GM19372 (cell line): Measurements from ENCODE around the gene ANO9.

ENCODE experiments used
- ATAC-seq: cut with Tn5 transposase; IDR thresholded peaks from one replicate; pipeline ENCODE4 v1.9.1; 2021; ENCODE audit warnings: mild to moderate bottlenecking, low read depth, moderate library complexity; ENCODE audit not compliant: unreplicated experiment

The ANO9 gene, protein sequence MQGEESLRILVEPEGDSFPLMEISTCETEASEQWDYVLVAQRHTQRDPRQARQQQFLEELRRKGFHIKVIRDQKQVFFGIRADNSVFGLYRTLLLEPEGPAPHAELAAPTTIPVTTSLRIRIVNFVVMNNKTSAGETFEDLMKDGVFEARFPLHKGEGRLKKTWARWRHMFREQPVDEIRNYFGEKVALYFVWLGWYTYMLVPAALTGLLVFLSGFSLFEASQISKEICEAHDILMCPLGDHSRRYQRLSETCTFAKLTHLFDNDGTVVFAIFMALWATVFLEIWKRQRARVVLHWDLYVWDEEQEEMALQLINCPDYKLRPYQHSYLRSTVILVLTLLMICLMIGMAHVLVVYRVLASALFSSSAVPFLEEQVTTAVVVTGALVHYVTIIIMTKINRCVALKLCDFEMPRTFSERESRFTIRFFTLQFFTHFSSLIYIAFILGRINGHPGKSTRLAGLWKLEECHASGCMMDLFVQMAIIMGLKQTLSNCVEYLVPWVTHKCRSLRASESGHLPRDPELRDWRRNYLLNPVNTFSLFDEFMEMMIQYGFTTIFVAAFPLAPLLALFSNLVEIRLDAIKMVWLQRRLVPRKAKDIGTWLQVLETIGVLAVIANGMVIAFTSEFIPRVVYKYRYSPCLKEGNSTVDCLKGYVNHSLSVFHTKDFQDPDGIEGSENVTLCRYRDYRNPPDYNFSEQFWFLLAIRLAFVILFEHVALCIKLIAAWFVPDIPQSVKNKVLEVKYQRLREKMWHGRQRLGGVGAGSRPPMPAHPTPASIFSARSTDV

GRCh38 chr11:441418-442274 lies at the start of gene ANO9:
Gene ANO9, minus strand, starts transcription at chr11:442011. Its CDS starts 85 bp downstream, at chr11:441926.
- peak; percentile 68 for ATAC-seq

DNA sequence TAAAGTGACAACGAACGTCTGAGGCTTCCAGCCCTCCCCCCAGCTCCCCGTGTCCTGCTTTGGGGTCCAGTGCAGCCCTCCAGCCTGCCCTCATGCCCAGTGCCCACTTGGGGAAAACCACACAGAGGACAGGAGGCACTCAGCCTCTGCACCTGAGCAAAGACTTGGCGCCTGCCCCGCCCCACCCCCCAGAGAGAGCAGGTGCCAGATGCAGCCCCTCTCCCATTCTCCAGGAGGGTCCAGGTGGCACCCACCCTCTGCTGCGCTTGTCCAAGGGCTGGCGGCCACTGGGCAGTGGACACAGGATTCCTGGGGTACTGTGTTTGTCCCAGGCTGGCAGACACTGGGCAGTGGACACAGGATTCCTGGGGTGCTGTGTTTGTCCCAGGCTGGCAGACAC lies 49.5 kb upstream of the ANO9 start:
- no peak for ATAC-seq

- ATAC-seq: no peak
Observed at GRCh38 chr11:490930-491260, 49.1 kb upstream of the ANO9 start.

- no peak for ATAC-seq
Observed at GRCh38 chr11:490186-490929, 48.5 kb upstream of the ANO9 start.

DNA sequence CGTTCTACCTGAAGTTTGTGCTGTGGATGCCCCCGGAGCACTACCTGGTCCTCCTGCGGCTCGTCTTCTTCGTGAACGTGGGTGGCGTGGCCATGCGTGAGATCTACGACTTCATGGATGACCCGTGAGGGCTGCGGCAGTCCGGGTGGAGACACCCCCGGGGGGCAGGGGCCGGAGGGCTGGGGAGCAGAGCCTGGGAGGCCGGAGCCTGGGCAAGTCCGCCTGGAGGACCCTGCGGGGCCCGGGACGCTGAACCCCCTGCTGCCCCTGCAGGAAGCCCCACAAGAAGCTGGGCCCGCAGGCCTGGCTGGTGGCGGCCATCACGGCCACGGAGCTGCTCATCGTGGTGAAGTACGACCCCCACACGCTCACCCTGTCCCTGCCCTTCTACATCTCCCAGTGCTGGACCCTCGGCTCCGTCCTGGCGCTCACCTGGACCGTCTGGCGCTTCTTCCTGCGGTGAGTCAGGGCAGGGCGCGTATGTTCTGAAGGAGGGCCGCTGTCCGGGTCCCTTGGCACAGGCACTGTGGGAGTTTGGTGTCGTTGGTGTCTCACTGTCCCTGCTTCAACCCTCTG lies 47.9 kb upstream of the ANO9 start:
- no peak for ATAC-seq

- no peak for ATAC-seq
Observed at GRCh38 chr11:488992-489391, 47.2 kb upstream of the ANO9 start.

GRCh38 chr11:488579-488978 lies 46.8 kb upstream of the ANO9 start:
- no peak for ATAC-seq

GRCh38 chr11:488062-488461 lies 46.3 kb upstream of the ANO9 start:
- no peak for ATAC-seq

DNA sequence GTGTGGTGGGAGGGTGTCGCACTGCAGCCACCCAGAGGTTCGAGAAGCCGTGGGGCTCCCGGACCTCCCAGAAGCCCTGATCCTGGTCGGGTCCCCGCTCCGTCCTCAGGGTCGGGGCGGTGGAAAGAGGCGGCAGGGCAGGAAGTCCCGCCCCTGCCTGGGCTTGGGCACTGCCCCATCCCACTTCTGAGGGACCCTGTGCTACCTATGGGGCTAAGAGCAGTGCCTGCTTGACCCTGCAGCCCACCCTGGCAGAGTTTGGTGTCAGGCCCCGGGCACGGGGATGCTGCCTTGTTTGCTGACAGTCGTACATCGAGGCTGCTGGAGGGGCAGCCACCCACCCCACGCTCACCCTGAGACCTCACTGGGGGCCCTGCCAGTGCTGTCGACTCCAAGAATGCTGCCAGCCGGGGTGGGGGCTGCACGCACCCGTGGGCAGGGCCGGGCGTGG lies 45.8 kb upstream of the ANO9 start:
- no peak for ATAC-seq

DNA sequence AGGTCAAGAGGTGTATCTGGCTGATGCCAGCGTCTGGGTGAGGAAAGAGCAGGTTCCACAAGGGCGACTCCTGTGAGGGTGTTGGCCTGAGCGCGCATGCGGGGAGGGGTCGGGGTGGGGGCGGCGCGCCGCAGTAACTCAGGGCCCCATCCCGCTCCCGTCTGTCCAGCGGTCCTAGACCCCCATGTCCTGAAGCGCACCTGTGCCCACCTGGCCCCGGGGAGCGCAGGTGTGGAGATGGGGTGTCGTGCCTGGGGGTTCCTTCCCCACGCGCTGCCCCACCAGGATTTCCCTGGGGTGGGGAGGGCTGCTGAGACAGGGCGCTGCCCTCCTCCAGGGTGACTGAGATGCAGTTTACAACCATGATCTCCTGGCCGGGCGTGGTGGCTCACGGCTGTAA lies 44.4 kb upstream of the ANO9 start:
- ATAC-seq: no peak

DNA sequence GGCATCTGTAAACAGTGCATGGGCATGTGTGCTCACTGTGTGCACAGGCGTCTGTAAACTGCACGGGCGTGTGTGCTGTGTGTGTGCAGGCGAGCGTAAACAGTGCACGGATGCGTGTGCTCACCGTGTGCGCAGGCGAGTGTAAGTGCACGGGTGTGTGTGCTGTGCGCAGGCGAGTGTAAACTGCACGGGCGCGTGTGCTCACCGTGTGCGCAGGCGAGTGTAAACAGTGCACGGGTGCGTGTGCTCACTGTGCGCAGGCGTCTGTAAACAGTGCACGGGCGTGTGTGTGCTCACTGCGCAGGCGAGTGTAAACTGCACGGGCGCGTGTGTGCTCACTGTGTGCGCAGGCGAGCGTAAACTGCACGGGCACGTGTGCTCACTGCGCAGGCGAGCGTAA lies 42.8 kb upstream of the ANO9 start:
- ATAC-seq: no peak

GRCh38 chr11:479311-479710 lies 37.5 kb upstream of the ANO9 start:
- ATAC-seq: no peak

- no peak for ATAC-seq
Observed at GRCh38 chr11:477052-477715, 35.4 kb upstream of the ANO9 start.

DNA sequence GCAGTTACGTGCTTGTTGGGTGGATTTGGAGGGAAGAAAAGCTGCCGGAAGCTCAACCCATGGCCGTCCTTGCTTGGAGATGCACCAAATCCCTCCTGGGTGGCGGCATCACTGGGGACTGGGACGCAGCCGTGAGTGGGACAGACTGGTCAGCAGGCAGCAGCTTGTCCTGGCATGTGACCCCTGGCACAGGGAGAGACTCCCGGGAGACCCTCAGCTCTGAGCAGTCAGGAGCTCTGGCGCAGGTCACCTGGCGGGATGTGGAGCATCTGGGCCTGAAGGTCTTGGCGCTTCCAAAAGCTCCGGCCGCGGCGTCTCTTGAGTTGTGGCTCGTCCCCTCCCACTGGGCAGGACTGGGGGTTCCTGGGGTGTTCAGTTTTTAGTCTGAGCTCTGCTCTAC lies 34.6 kb upstream of the ANO9 start:
- no peak for ATAC-seq

- ATAC-seq: no peak
Observed at GRCh38 chr11:475941-476340, 34.1 kb upstream of the ANO9 start.

DNA sequence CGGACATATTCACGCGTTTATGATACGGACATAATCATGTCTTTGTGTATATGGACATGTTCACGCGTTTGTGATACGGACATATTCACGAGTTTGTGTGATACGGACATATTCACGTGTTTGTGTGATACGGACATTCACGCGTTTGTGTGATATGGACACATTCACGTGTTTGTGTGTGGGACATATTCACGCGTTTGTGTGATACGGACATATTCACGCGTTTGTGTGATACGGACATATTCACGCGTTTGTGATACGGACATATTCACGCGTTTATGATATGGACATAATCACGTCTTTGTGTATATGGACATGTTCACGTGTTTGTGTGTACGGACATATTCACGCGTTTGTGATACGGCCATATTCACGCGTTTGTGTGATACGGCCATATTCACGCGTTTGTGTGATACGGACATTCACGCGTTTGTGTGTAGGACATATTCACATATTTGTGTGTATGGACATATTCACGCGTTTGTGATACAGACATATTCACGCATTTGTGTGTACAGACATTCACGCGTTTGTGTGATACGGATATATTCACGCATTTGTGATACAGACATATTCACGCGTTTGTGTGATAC lies 33.2 kb upstream of the ANO9 start:
- no peak for ATAC-seq

DNA sequence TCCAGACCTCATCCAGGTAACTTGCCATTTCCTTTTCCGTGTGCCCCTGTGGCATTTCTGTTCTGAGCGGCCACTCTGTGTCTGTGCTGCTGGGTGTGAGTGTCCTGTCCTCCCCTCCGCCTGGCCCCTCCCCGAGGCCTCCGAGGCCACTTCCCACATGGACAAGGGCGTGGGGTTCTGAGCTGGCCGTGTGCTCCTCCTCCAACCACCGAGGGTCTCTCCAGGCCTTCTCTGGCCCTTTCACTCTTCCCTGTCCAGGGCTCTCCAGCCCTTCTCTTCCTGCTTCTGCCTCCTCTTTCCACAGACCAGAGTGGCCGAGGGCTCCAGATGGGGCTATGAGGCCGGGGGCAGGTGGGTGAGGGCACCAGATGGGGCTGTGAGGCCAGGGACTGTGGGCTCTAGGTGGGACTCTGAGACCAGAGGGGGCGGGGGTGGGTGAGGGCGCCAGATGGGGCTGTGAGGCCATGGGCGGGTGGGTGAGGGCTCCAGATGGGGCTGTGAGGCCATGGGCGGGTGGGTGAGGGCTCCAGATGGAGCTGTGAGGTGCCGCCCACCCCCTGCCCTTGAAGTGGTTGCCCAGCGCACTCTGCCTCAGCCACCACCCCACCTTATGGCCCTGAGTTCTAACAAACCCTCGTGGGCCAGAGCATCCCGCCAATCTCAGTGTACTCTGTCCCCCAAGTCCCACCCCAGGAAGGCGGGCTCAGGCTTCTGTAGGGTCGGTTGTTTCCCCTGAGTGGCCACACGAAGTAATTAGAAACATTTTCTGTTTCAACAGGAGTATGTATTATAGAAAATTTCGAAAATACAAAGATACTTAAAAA lies 32.4 kb upstream of the ANO9 start:
- no peak for ATAC-seq

DNA sequence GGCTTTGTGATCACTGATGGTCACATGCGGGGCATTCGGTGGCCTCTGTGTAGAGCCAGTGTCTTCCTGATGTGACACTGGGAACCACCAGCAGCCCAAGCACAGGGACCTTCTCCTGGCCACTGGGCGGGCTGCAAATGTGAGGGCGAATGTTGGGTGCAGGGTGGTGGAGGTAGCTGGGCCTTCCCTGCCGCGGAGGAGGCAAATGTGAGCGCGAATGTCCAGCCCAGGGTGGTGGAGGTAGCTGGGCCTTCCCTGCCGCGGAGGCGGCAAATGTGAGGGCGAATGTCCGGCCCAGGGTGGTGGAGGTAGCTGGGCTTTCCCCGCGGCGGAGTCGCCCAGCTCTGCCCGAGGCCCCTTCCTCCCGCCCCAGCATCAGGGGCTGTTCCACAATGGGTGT lies 31.6 kb upstream of the ANO9 start:
- no peak for ATAC-seq
